Middle frontal gyrus (tissue), 1 donor: ENCODE results near the gene GTF2F1.
"Not testable (repeated sequence)": the region's sequence is repeated elsewhere in the genome, so short reads cannot be mapped to it uniquely, and the experiment has no call there.

Experiments used
- DNase-seq: peaks from one replicate; pipeline ENCODE4 v3.0.0-alpha.2; 2015; ENCODE audit warnings: low spot score; ENCODE audit errors: extremely low spot score

GTF2F1 gene

DNA sequence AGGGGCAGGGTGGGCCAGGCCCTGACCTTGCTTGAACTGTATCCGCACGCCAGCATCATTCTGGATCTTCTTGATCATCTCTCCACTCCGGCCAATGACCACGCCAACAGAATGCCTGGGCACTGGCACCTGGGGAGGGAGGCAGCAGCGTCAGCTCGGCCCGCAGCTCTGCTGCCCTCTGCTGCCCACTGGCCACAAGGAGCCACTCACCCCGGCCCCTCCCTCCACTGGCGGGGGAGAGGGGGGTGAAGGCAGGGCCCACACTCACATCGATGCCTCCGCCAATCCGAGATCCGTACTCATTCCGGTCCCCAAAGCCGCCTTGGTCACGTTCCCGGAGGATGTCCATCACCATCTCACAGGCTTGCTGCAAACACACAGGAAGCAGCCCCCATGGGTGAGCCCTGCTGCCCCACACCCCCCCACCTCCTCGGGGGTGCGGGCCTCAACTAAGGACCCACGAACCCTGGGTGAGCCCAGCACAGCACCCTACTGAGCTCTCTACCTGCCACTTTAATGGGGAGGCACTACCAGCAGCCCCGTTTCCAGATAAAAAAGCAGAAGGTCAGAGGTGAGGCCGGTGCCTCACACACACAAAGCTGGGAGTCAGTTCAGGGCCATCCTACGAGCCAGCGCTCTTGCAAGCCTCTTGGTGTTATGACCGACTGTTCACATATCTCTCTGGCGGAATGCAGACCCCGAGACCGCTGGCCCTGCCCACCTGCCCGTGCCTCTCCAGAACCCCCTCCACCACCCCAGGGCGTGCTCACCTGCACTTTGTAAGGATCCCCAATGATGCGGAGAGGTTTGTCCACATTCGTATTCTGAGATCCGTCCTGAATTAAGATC, 25.0 kb upstream of the GTF2F1 start:
- DNase-seq, result no peak

DNA sequence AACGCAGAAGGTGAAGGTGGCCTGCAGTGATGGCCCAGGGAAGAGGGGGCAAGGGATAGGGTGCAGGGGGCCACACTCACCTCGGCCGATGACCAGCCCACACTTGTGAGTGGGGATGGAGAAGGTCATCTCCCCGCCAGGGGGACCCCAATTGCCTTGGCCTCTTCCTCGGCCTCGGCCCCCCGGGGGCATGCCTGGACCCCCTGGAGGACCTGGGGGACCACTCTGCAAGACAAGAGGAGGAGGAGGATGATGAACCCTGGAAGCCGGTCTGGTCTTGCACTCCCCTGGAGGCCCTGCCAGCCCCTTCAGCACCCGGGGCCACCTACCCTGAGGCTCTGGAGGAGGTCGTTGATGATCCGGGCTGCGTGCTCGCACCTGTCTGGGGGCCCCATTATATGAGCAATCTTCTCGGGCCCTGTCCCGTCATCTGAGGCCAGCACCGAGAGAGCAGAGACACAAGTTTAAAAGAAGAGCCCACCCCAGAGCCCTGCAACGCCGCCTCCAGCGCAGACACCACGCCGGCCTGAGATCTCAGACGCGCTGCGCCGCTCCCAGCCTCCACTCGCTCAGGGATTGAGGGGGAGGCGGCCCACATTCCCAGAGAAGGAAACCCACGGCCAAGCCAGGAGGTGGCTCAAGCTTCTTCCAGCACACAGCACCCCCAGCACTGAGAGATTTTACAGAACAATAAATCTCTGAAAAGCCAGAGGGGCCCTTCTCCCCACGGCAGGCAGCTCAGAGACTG, 23.9 kb upstream of the GTF2F1 start:
- no peak for DNase-seq

DNA sequence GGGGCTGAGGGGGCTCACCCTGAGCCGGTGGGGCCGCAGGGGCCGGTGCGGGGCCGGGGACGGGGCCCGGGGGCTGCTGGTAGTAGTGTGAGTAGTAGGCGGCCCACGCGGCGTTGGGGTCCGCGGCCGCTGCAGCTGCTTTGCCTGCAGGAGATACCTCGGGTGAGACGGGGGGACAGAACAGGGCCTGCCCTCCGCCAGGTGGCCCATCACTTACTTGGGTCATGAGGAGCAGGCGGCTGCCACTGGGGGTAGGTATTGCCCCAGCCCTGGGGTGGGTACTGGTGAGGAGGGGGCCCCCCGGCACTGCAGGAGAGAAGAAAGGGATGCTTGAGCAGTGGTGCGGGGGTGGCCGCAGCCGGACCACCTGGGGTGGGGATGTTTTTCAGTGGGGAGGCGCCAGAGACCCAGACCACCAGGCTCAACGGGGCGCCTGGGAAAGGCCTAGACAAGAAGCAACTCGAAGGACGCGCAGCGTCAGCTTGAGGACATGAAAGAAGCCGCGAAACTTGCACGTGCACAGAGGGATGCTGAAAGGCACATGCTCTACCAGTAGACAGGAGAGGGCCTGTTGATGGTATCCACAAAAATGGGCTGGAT, 22.7 kb upstream of the GTF2F1 start:
- no peak for DNase-seq

DNA sequence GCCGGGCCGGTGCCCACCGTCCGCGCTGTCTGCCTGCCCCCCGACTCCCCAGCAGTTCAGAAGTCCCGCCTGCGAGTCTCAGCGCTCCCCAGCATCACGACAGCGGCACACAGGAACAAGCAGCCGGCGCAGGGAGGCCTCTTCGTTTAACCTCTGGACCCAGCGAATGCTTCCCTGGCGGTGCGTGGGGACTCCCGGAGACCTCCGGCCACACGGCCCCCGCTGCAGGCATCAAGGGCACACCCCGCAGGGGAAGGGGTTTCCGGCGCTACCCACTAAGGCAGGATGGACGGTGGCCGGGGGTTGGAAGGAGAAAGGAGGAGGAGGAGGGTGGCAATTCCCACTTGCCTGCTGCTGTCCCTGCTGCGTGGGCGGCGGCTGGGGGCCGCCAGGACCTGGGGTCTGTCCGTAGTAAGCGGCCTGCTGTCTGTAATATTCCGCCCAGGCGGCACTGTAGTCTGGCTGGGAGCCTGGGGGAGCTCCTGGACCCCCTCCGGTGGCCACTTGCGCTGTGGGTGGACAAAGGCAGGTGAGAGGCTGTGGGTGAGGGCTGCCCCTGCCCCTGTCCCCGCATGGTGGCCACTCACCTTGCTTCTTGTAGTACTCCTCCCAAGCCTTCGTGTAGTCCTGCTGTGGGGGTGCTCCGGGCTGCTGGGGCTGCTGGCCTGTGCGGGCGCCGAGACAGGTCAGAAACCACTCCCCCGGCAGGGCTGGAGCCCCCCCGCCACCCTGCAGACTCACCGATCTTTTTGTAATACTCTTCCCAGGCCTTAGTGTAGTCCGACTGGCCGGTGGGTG, 22.0 kb upstream of the GTF2F1 start:
- DNase-seq, result no peak

DNA sequence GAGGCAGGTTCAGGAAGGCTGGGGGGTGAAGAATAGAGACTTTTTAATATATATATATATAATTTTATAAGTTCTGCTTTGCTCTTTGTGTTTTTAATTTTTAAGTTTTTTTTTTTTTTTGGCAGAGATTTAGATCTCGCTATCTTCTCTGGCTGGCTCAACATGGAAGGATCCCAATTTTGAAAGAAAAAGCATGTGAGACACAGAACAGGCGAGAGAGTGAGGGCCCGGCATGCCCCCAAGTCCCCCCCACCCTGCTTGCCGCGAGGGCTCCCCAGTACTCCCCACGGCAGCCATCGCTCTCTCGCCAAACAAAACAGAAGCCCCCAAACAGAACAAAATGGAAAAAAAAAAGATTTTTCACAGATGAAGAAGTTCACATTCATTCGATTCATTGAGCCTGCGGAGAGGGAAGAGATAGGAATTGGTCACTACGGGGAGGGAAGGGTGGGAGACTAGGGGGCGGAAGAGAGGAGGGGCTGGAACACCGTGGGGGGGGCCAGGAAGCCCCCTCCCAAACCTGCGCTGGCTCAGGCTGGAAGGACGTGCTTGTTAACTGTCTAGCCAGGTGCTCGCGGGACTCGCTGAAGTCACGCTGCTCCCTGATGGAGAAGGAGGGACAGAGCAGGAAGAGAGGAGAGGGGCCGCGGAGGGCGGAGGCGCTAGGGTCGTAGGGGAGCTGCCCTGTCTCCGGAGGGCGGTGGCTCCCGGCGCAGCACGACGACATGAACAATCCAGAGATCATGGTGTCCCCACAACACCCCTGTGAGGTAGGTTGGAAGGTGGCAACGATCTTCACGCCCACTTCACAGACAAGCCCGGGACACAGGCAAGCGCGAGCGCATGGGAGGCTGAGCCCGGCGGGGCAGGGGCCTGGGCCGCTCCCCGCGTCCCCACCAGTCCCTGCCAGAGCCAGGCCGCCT, 21.0 kb upstream of the GTF2F1 start:
- DNase-seq, result no peak

DNA sequence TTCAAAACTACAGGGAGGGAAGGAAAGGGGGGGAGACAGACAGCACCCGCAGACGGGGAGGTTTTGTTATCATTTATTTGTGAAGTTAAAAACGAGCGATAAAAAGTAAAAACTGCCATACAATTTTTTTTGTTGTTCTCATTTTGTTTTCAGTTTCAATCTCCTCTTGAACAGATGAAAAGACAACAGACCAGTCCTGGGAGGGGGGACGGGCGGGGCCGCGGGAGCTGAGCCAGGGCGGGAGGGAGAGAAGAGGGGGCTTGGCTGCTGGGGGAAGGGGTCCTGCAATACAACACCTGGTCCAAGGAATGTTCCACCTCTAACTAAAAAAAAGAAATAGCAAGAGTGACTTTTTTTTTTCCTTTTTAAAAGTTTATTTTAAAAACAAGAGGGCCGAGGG, 20.3 kb upstream of the GTF2F1 start:
- DNase-seq, result no peak

DNA sequence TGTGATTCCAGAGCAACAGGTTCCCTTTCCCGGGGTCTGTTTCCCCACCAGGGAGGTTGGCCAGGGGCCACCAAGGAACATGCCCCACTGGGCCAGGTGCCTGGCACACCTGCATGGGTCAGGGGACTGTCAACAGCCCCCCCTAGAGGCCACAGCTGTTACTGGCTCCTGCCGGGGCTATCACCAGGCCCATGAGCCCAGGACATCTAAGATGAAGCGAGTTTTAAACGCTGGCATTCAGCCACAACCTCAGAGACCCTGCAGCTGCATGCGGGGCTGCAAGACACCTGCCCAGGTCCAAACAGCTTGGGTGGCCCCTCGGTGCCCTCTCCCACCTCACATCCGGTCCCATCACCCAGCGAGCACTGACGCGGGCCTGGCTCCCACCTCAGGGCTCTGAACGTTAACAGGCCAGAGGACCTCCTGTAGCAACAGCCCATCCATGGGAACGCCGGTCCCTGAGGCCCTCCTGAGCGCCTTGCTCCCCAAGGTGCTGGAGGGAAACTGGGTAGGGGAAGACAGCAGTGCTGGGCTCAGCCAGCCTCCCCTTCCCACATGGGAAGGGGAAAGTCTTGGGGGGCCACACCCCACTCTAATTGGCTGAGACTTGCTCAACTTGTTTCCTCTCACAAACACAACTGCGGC, 19.6 kb upstream of the GTF2F1 start:
- no peak for DNase-seq

DNA sequence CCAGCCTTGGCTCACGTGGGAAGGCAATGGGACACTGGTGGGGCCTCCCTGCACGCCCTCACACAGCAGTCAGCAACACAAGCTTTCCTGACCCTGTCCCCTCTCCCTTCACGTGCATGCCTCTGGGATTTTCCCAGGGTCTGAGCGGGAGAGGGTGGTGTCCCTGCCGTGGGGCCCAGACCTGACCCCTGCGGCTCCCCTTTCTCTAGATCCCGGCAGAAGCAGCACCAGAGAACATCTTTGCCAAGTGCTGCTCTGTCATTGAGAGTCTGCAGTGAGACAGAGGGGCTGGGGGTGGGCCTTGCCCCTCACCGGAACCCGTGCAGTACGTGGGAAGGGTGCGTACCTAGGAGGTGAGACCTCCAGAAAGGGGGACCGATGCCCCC, 19.1 kb upstream of the GTF2F1 start:
- DNase-seq, result no peak

DNA sequence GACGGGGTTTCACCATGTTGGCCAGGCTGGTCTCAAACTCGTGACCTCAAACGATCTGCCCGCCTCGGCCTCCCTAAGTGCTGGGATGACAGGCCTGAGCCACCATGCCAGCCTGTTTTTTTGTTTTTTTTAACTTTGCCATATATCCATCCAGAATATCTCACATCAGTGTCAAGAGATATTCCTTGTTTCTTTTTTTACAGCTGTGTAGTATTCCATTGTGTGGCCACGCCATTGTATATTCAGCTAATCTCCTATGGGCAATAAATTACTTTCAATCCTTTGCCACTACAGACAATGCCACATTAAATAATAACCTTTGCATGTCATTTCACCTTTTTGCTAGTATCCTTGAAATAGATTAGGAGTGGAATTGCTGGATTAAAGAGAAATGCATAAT, 16.4 kb upstream of the GTF2F1 start:
- DNase-seq, result no peak

DNA sequence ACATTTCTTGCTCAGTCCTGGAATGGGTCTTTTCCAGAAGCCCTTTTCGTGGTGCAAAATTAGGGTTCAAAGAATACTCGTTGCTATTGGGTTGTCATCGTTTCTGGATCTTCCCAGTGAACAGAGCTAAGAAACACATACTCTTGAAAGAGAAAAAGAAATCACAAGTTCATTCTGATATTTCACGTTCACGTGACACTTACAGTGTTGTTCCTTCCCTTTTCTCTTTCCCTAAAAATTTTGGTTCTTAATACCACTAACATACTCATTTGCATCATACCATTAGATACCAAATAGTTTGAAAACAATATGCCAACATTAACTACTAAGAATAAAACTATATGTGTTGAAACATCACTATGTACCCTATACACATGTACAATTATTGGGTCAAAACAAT, 13.4 kb upstream of the GTF2F1 start:
- DNase-seq, result no peak

DNA sequence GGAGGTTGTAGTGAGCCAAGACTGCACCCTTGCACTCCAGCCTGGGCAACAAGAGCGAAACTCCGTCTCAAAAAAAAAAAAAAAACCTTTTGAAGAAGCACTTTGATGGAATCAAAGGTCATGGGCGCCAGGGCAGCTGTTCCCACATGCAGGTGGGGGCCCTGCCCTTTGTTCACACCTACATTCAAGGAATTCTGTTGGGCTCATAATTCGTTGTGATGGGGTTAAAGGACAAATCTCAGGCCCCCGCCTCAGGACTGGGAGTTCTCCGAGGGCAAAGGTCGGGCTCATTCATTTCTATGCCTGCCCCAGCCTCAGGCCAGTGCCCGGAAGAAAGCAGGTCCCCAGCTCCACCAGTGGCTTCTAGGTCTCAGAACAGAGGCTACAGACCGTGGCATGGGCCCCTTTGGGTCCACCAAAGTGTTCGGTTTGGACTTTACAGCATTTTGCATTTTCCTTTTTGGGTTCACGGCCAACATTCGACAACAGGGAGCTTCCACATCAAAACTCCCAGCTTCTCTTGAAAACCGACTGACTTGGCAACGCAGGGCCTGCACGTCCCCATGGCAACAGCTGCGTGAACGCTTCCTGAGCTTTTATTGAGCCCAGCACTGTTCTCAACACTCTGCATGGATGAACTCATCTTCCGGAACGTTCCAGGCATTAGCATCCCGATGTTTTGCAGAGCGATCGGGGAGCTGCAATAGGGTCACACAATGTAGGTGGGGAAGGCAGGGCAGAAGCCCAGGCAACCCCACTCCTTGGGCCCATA, 10.1 kb upstream of the GTF2F1 start:
- DNase-seq, result peak; percentile 69

DNA sequence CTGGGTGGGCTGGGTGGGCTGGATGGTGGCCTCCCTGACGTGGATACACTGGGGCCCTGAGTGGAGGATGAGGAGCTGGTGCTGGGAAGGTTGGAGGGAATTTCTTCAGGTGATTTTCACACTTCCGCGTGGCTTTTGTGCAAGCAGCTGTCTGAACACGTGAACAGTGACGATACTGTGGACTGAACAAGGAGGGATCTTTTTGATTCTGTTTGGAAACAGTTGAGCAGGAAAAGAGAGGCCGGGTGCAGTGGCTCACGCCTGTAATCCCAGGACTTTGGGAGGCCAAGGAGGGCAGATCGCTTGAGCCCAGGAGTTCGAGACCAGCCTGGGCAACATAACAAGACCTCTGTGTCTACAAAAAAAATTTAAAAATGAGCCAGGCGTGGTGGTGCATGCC, 9.1 kb upstream of the GTF2F1 start:
- DNase-seq, result no peak

DNA sequence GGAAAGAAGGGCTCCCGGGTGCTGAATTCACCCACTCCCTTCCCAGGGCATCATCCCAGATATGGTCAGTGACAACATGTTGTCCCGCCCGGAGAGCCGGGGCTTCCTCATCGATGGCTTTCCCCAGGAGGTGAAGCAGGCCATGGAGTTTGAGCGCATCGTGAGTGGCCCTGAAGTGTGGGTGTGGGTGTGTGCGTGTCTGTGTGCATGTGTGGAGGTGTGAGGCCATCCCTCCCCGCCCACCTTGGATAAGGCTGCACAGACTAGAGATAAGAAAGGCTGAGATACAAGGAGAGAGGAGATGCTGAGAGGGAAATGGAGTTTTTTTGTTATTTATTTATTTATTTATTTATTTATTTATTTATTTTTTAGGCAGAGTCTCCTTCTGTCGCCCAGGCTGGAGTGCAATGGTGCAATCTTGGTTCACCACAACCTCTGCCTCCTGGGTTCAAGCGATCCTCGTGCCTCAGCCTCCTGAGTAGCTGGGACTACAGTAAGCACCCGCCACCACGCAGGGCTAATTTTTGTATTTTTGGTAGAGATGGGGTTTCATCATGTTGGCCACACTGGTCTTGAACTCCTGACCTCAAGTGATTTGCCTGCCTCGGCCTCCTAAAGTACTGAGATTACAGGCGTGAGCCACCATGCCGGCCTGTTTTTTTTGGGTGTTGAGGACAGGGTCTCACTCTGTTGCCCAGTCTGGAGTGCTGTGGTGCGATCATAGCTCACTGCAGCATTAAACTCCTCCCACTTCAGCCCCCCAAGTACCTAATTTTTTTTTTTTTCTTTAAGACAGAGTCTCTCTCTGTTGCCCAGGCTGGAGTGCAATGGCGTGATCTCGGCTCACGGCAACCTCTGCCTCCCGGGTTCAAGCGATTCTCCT, 7.3 kb upstream of the GTF2F1 start:
- not testable (repeated sequence) for DNase-seq

DNA sequence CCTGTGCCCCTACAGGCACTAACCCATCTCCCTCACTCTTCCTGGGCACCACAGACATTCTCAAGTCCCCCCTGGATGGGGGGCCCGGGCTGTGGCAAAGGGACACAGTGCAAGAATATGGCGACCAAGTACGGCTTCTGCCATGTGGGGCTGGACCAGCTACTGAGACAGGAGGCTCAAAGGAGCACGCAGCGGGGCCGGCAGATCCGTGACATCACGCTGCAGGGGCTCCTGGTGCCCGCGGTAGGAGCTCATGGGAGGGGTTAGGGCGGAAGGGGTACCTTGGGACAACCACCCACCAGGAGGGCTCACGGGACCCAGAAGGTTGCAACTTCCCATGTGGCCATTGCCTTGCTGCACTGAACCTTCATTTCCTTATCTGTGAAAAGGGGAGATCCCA, 3.3 kb upstream of the GTF2F1 start:
- DNase-seq, result no peak

DNA sequence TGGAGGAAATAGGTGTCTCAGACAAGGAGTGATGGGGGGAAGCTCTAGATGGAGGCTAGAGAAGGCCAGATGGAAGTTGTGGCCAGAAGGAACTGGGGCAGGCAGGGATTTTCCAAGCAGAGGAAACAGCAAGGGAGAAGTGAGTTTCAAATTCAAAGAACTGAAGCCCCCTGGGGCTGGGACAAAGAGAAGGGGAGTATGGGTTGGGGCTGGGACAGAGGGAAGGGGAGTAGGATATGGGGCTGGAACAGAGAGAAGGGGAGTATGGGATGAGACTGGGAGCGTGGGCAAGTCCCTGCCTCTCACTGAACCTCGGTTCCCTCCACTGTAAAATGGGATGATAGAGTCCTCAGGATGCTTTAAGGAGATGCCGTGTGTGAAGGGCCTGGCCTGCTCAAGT, 1.9 kb upstream of the GTF2F1 start:
- DNase-seq, result no peak

DNA sequence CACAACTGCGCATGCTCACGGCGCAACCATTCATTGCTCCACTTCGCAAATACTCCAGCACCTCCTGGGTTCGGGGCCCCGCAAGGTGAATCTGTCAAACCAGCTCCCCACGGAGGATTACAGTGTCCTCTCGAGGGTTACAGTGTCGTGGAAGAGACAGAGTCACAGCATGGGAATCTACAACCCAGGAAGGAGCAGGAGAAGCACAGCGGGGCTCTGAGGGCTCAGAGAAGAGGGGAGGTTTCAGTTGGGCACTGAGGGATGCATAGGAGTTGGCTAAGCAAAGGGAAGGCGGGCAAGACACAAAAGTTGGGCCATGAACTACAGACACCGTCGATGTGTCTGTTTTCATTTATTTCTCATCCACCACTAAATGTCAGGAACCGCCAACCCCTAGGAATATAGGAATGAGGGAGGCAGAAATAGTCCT, 1.0 kb upstream of the GTF2F1 start:
- DNase-seq, result no peak

DNA sequence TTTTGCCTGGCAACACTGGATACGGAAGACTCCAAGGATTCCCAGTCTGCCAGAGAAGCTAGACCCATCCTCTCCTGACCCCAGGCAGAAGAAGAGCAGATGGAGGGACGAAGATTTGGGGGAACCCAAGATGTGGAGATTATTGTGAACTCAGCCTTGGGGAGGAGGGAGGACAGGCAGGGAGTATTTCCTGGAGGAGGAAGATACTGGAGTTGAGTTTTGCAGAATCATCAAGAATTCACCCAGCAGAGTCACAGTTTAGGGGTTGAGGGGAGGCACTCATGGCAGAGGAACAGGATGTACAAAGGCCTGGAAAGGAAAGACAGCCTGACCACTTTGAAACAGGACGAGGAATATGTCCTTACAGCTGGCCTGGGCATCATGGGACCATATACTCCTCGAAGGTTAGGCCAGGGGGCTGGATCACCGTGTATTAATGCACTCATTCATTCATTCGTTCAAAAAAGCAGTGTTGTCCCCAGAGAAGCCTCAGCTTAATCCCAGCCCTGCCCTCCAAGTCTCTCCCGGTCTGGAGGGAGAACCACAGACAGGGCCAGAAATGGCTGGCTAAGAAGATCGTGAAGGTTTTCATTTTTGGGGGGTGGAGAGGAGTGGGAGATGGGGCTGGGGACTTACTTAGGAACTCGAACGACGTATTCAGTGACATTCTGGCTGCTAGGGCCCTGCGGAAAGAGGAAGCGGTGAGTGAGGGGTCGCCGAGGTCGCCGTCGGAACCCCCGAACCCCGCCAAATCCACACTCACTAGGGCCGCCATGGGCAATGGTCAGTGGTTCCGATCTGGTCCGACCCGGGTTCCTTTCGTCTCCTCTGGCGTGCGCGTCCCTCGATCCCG, 517 bp downstream of the GTF2F1 start:
- no peak for DNase-seq
